Left lobe of liver (tissue), 2 donors: ENCODE measurements around the gene MYO18B. TPM values are rescaled to one million over a fixed set of nuclear protein-coding genes. Genes with fewer than 3 reads are reported as not detected.

Source experiments
- ATAC-seq: fragments of 200-7000 bp; cut with Tn5 transposase; one replicate; pipeline ENCODE4 v1.9.1; 2020; ENCODE audit warnings: mild to moderate bottlenecking, moderate library complexity
- DNase-seq: peaks from one replicate; pipeline ENCODE4 v3.0.0-alpha.2; 2020; ENCODE audit warnings: low spot score
- total RNA-seq: library from RNA; stranded (reverse); gene quantifications from one replicate; pipeline ENCODE4 v1.2.1, GENCODE V29; 2021
- donor health status: DM: no; HTN: no; CAD: no; lungs with moderate emphysema.
- donor health status: DM: no; HTN: yes; CAD: no.

MYO18B gene
- total RNA-seq, 1 donor from 2014 or later = not detected

GRCh38 chr22:25816522-25817059 lies 74.6 kb downstream of the MYO18B start:
- DNase-seq (no peak), ATAC-seq (no peak)

DNA sequence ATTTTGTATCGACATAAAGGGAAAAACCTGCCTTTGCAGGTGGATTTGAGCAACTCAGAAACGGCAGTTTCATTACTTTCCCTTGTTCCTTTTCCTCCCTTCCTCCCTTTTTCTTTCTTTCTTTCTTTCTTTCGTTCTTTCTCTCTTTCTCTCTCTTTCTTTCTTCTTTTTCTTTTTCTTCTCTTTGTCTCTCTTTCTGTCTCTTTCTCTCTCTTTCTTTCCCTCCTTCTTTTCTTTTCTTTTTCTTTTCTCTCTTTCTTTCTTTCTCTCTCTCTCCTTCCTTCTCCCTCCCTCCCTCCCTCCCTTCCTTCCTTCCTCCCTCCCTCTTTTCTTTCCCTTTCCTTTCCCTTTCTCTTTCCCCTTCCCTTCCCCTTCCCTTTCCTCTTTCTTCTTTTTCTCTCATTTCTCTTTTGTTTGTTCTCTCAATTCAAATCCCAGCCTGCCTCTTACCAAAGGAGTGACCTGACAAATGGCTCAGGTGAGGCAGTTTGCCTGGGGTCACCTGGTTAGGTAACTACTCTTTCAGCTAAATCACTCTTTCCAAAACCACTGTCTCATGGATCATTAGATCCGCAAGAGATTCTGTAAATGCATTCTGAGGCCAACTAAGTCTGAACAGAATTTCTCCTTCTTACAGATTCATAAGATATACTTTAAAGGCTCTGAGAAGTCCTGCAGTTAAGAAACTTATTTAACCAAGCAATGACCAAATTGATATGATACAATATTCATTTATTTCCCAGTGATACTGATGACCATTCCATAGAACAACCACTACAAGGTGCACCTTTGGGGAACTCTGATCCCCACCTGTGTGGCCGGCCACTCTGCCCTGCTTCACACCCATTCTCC lies 75.3 kb downstream of the MYO18B start:
- ATAC-seq = no peak

DNA sequence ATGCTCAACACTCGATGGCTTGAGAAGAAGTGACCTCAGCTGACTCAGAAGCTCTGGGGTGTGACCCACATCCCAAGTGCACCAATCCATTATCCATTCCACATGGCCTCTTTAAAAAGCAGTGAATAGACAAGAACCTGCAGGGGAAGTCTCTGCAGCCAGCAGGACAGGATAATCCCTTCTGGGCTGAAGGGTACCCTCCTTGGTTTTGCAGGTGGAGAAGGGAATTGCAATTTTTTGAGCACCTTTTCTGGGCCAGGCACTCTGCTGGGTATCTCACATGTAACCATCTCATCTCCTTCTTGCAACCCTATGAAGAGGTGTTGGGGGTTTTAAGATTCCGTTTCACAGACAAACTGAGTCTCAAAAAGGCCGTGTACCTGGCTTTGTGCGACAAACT lies 76.6 kb downstream of the MYO18B start:
- DNase-seq (no peak), ATAC-seq (no peak)

More for the DNA sequence above, 75.3 kb downstream of the MYO18B start:
- DNase-seq = no peak

DNA sequence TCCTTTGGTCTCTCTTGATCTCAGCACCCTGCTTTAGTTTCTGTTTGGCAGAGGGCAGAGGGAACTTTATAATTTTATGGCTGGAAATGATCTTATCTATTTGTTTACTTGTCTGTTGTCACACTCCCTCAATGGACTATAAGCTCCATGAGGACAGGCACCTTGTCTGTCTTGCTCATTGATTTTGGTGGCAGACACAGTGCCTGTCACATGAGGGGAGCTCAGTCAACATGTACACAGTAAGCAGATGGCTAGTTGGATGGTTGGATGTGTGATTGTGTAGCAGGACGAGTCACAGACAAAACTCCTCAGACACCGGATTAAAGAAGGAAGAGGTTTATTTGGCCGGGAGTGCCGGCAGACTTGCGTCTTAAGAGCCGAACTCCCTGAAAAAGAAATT lies 80.4 kb downstream of the MYO18B start:
- no peak for ATAC-seq
- no peak for DNase-seq

GRCh38 chr22:25823276-25823675 lies 81.3 kb downstream of the MYO18B start:
- no peak for DNase-seq
- no peak for ATAC-seq

DNA sequence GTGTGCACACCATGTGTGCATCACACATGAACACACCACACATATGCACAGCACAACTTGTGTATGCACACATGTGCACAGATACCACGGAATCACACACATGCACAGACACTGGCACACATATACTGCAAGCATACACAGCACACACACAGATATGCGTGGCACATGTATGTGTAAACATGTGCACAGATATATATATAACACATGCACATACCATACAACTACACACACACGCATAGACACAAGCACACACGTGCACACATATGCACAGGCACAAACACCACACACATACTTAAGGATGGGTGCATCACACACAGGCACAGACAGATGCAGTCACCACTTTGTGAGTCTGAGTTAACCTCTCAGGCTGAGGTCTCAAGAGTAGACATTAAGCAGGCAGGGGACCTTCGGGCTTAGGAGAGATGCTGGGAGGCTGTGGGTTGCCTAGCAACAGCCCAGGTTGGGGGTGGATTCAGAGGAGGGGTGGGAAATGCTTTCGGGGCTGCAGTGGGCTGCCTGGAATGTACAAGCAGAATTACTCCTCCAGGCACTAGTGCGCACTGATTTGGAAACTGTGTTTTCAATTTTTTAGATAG lies 82.9 kb downstream of the MYO18B start:
- ATAC-seq (no peak), DNase-seq (no peak)

DNA sequence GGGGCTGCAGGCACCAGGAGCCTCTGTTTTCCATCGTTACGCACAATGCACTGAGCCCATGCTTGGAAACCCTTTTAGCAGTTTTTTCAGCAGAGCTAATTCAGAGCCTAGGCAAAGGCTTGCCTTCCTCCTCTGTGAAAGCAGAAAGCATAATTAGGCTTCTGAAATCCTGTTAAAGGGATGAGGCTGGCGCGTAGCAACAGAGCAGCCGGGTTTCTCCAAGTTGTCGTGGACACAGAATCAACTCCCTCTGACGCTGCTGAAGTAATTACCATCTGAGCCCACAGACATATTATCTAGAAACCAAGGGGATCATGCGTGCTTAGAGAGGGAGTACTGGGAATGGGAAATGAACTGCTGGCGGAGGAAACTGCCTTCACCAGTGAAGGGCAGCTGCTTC lies 85.4 kb downstream of the MYO18B start:
- DNase-seq (no peak), ATAC-seq (no peak)

DNA sequence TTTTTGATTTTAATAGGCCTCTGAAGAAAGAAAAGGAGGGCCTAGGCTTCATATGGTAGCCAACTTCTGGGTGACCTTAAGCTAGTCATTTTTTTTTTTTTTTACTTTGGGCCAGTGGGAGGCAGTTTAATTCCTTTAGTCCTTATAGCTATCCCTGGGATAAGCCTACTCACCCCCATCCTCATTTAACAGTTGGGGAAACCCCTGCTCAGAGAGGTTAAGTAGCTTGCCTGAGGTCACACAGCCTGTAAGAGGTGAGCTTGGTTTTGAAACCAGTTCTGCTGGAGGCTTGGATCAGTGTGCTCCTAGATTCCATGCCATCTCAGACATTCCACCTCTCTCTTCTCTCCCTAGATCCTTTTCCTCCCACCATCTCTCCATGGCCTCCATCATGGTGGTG lies 86.4 kb downstream of the MYO18B start:
- ATAC-seq = no peak
- DNase-seq = no peak

- ATAC-seq = no peak
- DNase-seq = no peak
Measured at GRCh38 chr22:25829237-25829636, 87.2 kb downstream of the MYO18B start.

DNA sequence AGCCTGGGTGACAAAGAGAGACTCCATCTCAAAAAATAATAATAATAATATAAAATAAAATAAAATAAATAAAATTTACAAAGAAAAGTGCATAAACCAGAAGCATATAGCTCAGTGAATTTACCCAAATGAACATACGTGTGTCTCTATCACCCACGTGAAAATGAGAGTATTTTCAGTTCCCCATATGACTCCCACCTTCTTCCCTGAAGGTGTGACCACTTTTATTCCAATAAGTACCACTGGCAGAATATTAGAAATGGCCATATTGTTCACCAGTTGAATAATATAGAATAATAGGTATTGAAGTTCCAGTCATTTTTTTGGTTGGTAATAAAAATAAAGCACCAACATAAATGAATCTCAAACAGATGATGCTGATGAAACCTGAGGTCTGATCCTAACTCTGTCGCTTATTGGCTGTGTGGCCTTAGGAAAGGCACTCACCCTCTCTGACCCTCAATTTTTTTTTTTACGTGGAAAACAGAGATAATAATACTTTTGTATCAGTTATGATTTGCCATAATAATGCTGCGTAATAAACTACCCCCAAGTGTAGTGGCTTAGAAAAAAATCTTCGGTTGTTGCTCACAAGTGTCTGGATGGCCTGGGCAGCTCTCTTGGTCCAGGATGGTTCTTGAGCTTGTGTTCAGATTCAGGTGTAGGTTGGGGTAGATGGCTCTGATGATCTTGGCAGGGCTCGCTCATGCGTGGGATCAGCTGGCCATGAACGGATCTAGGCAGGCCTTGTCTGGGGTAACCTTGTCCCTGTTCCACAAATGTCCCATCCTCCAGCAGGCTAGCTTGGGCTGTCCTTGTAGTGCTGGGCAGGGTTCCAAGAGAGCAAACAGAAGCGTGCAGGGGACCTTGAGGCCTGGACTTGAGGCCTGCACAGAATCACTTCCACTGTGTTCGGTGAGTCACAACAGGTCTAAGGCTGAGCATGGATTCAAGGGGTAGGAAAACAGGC lies 88.1 kb downstream of the MYO18B start:
- no peak for DNase-seq

DNA sequence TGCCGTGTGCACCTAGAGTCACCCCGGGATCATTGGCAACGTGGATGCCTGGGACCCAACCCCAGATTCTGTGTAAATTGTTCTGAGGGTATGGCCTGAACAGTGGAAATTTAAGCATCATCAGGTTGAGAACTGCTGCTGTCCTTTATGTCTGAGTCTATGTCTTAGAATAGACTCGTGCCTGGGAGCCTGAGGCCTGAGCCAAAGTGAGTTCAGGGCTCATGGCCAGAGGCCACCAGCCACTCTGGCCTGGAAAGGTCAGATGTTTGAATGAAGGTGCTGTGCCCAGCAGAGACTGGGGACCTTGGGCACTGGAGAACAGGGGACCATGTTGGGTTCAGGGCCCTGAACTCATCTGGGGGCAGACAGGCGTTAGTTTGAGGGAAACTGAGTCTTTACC lies 91.1 kb downstream of the MYO18B start:
- ATAC-seq (no peak), DNase-seq (no peak)

More for the DNA sequence above, 88.1 kb downstream of the MYO18B start:
- ATAC-seq = no peak

DNA sequence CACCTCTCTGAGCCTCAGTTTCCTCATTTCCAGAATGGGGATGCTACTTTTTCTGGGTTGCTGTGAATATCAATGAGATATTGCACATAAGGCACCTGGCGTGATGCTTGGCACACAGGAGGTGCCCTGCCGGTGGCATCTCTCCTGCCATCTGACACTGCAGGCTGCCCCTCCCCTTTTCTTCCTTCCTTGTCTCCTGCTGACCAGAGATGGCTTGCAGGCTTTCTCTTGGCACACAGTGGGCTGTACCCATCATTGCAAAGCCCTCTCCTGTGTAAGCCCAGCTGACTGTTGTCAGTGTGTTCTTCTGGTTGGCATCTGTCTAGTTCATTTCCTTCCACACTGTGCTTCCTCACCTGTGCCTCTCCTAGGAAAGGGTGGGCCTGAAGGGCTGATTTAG lies 91.7 kb downstream of the MYO18B start:
- ATAC-seq = no peak
- DNase-seq = no peak

GRCh38 chr22:25834490-25834889 lies 92.5 kb downstream of the MYO18B start:
- DNase-seq (no peak), ATAC-seq (no peak)

- no peak for ATAC-seq
- no peak for DNase-seq
Measured at GRCh38 chr22:25835348-25835747, 93.4 kb downstream of the MYO18B start.

- no peak for DNase-seq
- ATAC-seq = no peak
Measured at GRCh38 chr22:25837288-25837900, 95.4 kb downstream of the MYO18B start.

DNA sequence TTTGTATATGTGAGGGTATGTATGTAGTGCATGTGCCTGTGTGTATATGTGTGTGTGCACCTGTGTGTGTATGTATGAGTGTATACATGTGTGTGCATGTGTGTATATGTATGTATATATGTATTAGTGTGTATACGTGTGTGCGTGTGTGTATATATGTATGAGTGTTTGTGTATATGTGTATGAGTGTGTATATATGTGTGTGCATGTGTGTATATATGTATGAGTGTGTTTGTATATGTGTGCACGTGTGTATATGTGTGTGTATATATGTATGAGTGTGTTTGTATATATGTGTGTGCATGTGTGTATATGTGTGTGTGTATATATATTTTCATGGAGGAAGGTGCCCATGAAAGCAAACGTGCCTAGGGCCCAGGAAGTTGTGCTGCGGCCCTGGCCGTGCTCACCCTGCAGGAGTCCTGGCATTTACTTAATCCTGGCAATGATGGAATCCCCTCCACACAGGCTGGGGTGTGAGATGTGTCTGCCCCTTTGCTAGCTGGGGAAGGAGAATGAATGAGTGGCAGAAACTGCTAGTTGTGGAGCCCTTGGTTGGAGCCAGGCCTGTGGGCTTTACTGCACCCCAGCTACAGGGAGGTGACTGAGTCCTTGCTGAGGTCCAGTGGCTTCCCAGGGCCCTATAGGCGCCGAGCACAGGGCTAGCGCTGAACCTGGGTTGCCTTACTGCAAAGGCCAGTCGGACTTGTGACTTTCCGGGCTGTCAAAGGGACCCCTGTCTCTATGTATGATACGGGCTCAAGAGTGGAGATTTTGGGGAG lies 97.2 kb downstream of the MYO18B start:
- DNase-seq = no peak
- no peak for ATAC-seq

GRCh38 chr22:25839755-25840154 lies 97.8 kb downstream of the MYO18B start:
- ATAC-seq (no peak), DNase-seq (no peak)

DNA sequence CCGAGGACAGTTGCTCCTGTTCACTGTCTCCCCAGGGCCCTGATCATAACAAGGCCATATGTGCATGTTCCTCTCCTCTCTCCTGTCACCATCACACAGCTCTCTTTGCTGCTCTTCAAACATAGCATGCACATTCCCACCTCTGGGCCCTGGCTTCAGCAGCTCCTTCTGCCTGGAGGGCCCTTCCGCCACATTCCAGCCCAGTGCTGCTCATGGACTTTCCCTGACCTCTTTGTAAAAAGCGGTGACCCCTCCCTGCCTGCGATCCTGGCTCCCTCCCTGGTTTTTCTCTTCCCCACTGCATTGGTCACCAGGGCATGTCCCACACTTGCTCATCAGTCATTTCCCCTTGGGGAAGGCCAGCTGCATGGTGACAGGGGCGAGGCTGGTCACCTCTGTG lies 98.2 kb downstream of the MYO18B start:
- DNase-seq (no peak), ATAC-seq (no peak)

DNA sequence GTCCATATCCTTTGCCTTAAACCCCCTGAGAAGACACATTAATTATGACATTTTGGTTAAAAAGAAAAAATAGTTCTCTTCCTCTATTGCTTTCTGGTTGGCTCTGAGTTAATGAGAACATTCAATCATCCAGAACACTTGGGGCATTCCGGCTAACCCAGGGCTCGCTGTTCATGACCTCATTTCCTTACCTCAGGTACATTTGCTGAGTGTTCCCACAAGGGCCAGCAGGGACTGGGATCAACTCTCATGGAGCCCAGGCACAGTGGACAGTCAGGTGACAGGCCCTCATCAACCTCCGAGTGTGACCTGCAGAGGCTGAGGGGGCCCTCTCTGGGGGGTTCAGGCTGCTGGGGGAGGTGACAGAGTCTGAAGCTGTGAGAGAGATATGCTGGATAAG lies 98.9 kb downstream of the MYO18B start:
- DNase-seq (no peak), ATAC-seq (no peak)

DNA sequence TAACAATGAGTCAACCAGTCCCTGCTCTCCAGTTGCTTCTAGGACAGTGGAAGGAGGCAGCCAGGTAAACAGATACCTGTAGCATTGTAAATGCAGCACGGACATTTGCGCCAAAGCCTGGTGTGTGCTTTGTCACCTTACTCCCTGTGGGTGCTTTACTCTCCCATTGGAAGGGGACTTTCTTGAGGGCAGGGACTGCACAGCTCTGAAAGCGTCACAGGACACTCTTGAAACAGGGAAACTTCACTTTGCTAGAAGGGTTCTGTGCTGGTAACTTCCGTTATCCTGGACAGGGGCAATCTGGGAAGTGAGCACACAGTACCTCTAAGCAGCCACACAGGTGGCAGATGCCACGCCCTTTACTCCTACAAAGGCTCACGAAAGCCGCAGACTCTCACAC lies 99.8 kb downstream of the MYO18B start:
- DNase-seq = no peak
- ATAC-seq = no peak
